ENCODE data around the gene MSMB.
"Not testable (repeated sequence)": the region's sequence is repeated elsewhere in the genome, so short reads cannot be mapped to it uniquely, and the experiment has no call there.

MSMB gene

DNA sequence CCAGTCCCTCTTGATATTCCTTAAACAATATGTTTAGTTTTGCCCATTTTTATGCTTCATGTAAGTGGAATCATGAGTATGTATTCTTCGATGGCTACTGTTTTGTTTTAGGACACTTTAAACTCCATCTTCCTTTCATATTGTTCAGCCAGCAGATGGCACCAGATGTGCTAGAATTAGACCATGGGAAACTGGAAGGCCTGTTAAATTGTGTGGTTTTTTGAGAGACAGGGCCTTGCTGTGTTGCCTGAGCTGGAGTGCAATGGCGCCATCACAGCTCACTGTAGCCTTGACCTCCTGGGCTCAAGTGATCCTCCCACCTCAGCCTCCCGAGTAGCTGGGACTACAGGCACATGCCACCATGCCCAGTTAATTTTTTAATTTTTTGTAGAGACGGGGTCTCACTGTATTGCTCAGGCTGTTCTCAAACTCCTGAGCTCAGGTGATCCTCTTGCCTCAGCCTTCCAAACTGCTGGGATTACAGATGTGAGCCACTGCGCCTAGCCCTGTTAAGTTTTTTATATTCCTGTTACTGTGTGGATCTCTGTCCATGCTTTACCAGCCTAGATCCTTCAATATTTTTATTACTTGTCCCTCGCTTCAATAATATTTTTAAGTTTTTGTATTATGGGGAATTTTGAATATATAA lies 62.4 kb downstream of the MSMB start:
- H3K36me3 ChIP-seq (replicated peaks; ENCODE audit: insufficient read depth, low read length); H3K9me2 ChIP-seq (replicated peaks; ENCODE audit: insufficient read depth, low read length); H3K27me3 ChIP-seq (replicated peaks; ENCODE audit: insufficient read depth, low read length); H3K9me3 ChIP-seq (replicated peaks; ENCODE audit: insufficient read depth, low read length); H3F3A ChIP-seq (ENCODE audit: insufficient read depth, low read length); H3K4me2 ChIP-seq (ENCODE audit: low read depth, low read length); H3K4me3 ChIP-seq (ENCODE audit: low read length); H2AFZ ChIP-seq (ENCODE audit: low read length); H3K27ac ChIP-seq (ENCODE audit: low read length); H3K9ac ChIP-seq (ENCODE audit: low read length); H4K20me1 ChIP-seq (ENCODE audit: insufficient read depth, low read length); H3K4me1 ChIP-seq (ENCODE audit: low read length): not testable (repeated sequence)
- peak; percentile 21; the same call in 1 of the 2 replicates for TF ChIP-seq CTCF (IDR thresholded peaks at IDR 0.05; ENCODE audit: low read length)
- peak; percentile 48 for DNase-seq
- peaks cover 42% of the 10 kb centered on the region for H3K79me2 ChIP-seq (ENCODE audit: low read length)
